Dermis blood vessel endothelial cell (primary cell): ENCODE data around the gene ACHE. TPM values are rescaled to one million over a fixed set of nuclear protein-coding genes. Genes with fewer than 3 reads are reported as not detected.
"Not testable (repeated sequence)": the region's sequence is repeated elsewhere in the genome, so short reads cannot be mapped to it uniquely, and the experiment has no call there.

Experiments
- DNase-seq: peaks from one replicate; pipeline ENCODE4 v3.0.0; 2010
- total RNA-seq: library from RNA; depleted of rRNA; stranded (reverse); fragments of >200 nt; gene quantifications from 2 replicates; pipeline ENCODE4 v1.2.3, GENCODE V29; 2014

Gene ACHE
- total RNA-seq, 1 donor from 2014 or later = 4.9 TPM

DNA sequence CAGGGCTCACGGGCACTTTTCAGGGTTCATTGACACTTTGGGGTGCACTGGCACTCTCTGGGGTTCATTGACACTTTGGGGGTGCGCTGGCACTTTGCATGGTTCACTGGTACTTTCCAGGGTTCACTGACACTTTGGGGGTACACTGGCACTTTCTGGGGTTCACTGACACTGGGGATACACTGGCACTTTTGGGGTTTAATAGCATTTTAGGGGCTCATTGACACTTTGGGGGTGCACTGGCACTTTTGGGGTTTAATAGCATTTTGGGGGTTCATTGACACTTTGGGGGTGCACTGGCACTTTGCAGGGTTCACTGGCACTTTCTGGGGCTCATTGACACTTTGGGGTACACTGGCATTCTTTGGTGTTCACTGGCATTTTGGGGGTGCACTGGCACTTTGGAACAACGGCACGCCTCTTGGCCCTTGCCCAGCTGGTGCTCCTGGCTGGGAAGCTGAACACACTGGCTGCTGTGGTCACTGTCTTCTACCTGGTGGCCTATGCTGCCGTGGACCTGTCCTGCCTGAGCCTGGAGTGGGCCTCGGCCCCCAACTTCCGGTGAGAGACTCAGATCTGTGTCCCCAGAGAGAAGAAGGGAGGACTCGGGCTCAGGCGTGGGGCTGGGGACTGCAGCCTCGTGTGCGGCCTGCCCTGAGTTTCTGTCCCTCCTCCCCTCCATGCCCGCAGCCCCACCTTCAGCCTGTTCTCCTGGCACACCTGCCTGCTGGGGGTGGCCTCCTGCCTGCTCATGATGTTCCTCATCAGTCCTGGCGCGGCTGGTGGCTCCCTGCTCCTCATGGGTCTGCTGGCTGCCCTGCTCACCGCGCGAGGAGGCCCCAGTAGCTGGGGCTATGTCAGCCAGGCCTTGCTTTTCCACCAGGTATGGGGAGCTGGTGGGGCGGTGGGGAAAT is 34.7 kb downstream of the ACHE start:
- no peak for DNase-seq

DNA sequence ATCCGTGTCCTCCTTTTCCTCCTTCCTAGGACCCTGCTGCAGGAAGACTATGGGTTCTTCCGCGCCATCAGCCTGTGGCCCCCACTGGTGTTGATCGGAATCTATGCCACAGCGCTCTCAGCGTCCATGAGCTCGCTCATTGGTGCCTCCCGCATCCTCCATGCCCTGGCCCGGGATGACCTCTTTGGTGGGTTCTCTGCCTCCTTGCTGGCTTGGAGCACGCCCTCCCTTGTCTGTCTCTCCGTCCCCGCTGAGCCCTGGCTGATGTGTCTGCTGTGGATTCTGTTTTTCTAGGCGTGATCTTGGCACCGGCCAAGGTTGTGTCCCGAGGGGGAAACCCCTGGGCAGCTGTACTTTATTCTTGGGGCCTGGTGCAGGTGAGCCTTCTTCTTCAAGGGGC is 35.8 kb downstream of the ACHE start:
- DNase-seq = no peak

DNA sequence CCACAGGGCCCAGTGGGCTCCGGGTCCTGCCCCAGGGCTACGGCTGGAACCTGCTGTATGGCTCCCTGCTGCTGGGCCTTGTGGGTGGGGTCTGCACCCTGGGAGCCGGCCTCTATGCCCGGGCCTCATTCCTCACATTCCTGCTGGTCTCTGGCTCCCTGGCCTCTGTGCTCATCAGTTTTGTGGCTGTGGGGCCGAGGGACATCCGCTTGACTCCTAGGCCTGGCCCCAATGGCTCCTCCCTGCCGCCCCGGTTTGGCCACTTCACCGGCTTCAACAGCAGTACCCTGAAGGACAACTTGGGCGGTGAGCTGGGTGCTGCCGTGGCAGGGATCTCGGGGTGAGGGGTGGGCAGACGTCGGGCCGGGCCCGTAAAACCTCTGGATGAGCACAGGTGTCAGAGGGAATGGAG is 38.8 kb downstream of the ACHE start:
- no peak for DNase-seq

DNA sequence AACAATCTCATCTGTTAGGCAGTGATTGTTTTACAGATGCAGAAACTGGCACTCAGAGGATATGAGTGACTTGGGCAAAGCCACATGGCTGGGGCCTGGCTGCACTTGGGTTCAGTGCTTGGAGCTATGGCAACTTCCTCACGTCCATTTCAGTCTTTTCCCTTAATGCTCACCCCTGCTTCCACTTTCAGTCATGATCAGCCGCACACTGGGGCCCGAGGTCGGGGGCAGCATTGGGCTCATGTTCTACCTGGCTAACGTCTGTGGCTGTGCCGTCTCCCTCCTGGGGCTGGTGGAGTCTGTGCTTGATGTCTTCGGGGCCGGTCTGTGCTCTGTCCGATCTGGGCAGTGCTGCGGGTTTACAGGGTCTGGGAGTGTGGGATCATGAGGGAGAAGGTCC is 40.2 kb downstream of the ACHE start:
- no peak for DNase-seq

DNA sequence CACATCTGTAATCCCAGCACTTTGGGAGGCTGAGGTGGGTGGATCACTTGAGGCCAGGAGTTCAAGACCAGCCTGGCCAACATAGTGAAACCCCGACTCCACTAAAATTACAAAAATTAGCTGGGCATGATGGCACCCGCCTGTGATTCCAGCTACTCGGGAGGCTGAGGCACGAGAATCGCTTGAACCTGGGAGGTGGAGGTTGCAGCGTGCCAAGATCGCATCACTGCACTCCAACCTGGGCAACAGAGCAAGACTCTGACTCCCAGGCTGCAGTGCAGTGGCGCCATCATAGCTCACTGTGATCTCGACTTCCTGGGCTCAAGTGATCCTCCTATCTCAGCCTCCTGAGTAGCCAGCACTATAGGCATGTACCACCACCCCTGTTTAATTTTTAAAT is 40.8 kb downstream of the ACHE start:
- not testable (repeated sequence) for DNase-seq

DNA sequence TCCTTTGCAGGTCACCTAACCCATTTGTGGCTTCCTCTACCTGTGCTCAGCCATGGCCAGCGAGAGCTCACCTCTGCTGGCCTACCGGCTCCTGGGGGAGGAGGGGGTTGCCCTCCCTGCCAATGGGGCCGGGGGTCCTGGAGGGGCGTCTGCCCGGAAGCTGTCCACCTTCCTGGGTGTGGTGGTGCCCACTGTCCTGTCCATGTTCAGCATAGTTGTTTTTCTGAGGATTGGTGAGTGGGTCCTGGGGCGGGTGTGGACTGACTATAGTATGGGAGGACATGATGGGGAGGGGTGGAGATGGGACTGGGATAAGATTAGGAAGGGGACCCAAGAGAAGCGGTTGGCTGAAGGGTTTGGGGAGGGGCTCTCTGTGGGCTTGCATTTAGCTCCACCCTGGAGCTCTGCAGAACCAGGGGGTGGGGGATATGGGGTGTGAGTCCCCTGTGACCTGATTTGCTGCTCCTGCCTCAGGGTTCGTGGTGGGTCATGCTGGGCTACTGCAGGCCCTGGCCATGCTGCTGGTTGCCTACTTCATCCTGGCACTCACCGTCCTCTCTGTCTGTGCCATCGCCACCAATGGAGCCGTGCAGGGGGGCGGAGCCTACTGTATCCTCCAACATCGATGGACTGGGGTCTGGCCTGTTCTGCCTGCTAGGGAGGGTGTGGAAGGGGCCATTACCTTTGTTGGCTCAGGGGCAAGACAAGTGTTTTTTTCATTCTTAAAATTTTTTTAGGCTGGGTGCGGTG is 41.4 kb downstream of the ACHE start:
- DNase-seq = no peak

DNA sequence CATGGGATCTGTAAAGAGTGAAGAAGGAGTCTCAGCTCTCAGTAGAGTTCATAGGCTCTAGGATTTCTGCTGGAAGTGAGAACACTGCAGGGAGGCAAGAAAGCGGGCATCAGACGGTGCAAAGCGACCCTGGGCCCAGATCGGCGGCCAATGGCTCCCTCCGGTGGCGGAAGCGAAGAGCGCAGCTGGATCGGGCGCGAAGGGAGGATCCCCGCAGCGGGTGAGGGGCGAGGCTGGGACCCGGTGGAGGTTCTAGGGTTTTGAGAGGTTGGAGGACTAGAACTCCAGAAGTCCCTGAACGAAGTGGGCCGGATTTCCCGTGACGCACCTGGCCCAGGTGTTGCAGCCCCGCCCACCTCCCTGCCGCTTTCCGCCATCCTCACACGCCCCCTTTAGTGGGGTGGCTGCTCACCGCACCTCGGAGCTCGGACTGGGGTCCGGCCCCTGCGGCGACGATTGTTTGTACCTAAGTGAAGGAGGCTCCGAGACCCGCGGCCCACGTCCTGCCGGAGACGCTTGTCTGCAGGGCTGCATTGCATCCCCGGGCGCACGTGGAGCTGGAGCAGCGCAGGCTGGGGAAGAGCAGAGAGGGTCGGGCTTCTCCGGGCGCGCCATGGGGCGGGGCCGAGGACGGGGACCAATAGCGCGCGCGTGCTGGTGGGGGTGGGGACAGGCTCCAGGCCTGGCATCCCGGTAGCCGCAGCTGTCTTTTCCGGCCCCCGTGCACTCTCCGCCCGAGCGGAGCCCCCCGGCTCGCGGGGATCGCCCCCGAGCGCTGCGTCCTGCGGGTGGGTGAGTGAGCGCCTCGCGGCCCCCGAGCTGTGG is 43.4 kb downstream of the ACHE start, which contains the start of gene SLC12A9:
Gene SLC12A9, plus strand, starts transcription at position 666 of the 825 bp plus-strand sequence. CDS start 1,485 bp downstream, outside the sequence.
- DNase-seq = peak; percentile 93

DNA sequence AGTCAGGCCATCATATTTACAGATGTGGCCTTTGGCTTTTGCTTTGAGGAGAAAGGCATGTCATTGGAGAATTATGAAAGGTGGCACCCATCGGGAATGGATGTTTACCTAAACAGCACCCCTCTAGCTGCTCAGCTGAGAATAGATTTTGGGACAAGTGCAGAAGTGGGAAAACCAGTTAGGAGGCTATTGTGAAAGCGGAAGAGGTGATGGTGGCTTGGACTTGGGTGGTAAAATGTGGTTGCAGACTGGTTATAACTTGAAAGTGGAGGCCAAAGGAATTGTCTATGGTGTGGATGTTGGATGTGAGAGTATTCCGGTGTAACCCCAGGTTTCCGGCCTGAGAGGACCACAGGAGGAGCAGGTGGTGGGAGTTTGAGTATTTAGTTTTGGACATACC is 48.3 kb downstream of the ACHE start:
- DNase-seq = no peak

DNA sequence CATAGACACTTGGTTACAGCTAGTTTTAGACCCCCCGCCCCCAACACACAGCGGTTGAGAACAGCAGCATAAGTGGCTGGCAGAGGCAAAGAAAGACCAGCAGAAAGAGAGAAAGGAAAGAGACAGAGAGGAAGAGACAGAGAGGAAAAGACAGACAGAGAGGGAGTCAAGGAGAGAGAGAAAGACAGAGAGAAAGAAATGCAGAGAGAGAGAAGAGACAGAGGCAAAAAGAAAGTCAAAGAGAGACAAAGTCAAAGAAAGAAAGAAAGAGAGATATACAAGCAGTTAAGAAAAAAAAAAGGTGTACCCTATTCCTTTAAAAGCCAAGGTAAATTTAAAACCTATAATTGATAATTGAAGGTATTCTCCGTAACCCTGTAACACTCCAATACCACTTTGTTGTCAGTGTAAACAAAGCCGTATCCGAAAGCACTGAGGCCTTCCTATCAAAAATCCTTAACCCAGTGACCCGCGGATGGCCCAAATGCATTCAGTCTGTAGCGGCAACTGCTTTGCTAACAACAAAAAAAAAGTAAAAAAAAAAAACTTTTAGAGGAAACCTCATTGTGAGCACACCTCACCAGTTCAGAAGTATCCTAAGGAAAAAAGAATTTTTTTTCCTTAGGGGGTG is 55.1 kb downstream of the ACHE start:
- peak; percentile 18 for DNase-seq

Other genes starting within 250 kb of the ACHE start
- gene ACTL6B, start 239.4 kb downstream of the ACHE start, total RNA-seq = not detected in 2 replicates
- gene GNB2, start 222.1 kb downstream of the ACHE start, total RNA-seq = 85.4 and 154 TPM in 2 replicates
- 18.0 and 20.8 TPM in 2 replicates for gene GIGYF1, start 201.6 kb downstream of the ACHE start, total RNA-seq
- 28.1 and 34.2 TPM in 2 replicates for gene POP7, start 189.8 kb downstream of the ACHE start, total RNA-seq
- not detected in 2 replicates for gene EPO, start 175.4 kb downstream of the ACHE start, total RNA-seq
- gene ZAN, start 162.3 kb downstream of the ACHE start, total RNA-seq = not detected in 2 replicates
- gene EPHB4, start 68.4 kb downstream of the ACHE start, total RNA-seq = 415 and 590 TPM in 2 replicates
- gene SLC12A9, start 43.2 kb downstream of the ACHE start, total RNA-seq = 37.1 and 39.9 TPM in 2 replicates
- gene TRIP6, start 28.5 kb downstream of the ACHE start, total RNA-seq = 43.6 and 61.4 TPM in 2 replicates
- gene SRRT, start 20.8 kb downstream of the ACHE start, total RNA-seq = 43.9 and 53.9 TPM in 2 replicates
- 2.2 and 2.9 TPM in 2 replicates for gene UFSP1, start 6.2 kb downstream of the ACHE start, total RNA-seq
- 0.19 TPM in 1 of 2 replicates, not detected in the other for gene MUC3A, start 53.6 kb upstream of the ACHE start, total RNA-seq
- not detected in 2 replicates for gene MUC12, start 73.7 kb upstream of the ACHE start, total RNA-seq
- not detected in 2 replicates for gene MUC17, start 124.2 kb upstream of the ACHE start, total RNA-seq
- gene TRIM56, start 189.6 kb upstream of the ACHE start, total RNA-seq = 19.6 and 28.0 TPM in 2 replicates
- gene SERPINE1, start 231.2 kb upstream of the ACHE start, total RNA-seq = 289 and 399 TPM in 2 replicates